Measurements from ENCODE around the gene PIGB.
"Not testable (repeated sequence)": the region's sequence is repeated elsewhere in the genome, so short reads cannot be mapped to it uniquely, and the experiment has no call there.

- TF ChIP-seq, protein P1, sequence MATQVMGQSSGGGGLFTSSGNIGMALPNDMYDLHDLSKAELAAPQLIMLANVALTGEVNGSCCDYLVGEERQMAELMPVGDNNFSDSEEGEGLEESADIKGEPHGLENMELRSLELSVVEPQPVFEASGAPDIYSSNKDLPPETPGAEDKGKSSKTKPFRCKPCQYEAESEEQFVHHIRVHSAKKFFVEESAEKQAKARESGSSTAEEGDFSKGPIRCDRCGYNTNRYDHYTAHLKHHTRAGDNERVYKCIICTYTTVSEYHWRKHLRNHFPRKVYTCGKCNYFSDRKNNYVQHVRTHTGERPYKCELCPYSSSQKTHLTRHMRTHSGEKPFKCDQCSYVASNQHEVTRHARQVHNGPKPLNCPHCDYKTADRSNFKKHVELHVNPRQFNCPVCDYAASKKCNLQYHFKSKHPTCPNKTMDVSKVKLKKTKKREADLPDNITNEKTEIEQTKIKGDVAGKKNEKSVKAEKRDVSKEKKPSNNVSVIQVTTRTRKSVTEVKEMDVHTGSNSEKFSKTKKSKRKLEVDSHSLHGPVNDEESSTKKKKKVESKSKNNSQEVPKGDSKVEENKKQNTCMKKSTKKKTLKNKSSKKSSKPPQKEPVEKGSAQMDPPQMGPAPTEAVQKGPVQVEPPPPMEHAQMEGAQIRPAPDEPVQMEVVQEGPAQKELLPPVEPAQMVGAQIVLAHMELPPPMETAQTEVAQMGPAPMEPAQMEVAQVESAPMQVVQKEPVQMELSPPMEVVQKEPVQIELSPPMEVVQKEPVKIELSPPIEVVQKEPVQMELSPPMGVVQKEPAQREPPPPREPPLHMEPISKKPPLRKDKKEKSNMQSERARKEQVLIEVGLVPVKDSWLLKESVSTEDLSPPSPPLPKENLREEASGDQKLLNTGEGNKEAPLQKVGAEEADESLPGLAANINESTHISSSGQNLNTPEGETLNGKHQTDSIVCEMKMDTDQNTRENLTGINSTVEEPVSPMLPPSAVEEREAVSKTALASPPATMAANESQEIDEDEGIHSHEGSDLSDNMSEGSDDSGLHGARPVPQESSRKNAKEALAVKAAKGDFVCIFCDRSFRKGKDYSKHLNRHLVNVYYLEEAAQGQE (IDR thresholded peaks at IDR 0.05), result not testable (repeated sequence)
- not testable (repeated sequence) for TF ChIP-seq RAD21 (IDR thresholded peaks at IDR 0.05)
Measured at GRCh38 chr15:55286442-55287189, 32.4 kb upstream of the PIGB start.

All from liver (tissue), 2 donors.